Fibroblast of skin of left quadriceps (primary cell): Measurements from ENCODE around the gene RAB44.

Experiments used
- DNase-seq, 2 experiments: peaks; one replicate each; pipeline ENCODE4 v3.0.0-alpha.2; 2013; ENCODE audit warnings: low read depth in 2 of 2

RAB44 gene

DNA sequence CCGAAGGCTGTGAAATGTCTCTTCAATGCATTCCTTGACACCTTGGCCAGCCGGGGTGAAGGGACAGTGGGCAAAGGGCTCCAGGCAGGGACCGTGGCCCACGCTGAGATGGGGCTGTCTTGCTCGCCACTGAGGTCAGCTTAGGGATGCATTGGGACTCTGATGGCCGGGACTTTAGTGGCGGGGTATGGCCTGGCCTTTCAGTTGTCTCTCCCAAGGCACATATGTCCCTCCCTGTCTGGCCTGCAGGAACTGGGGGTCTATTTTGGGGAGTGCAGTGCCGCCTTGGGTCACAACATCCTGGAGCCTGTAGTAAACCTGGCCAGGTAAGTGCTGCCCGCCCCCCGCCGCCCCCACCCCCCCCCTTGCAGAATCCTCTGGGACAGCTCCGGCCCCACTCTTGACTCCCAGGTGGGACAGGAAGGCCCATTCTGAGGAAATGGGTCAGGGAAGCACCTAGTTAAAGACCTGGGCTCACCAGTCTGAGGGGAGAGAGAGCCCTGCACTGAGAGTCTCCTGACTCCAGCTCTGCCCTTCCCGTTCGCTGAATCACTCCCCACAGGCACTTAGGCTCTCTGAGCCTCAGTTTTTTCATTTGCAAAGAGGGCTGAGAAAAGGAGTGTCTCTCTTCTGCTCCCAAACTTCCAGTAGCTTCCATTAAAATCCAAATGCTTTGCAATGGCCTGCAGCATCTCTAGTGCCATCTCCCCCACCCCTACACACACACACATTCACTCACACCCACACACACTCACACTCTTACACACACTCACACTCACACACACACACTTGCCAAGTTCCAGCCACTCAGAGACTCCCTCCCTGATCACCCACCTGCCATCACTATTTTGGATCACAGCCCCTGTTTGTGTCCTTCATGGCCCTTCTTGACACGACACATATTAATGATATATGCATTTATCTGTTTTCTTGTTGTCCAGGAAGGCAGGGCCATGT is 33.1 kb downstream of the RAB44 start:
- DNase-seq = no peak

GRCh38 chr6:36731622-36732310 is 34.1 kb downstream of the RAB44 start:
- no peak for DNase-seq

GRCh38 chr6:36733300-36733699 is 35.7 kb downstream of the RAB44 start:
- DNase-seq = no peak

- DNase-seq = no peak
These were observed 36.9 kb downstream of the RAB44 start for GRCh38 chr6:36734486-36735060.

- DNase-seq = peak; percentile 78 to 79
These were observed 37.8 kb downstream of the RAB44 start for GRCh38 chr6:36735110-36736071.

- no peak for DNase-seq
These were observed 39.6 kb downstream of the RAB44 start for GRCh38 chr6:36737043-36737785.

GRCh38 chr6:36738108-36738507 is 40.5 kb downstream of the RAB44 start:
- DNase-seq = no peak

GRCh38 chr6:36739947-36740817 is 42.6 kb downstream of the RAB44 start:
- no peak for DNase-seq

DNA sequence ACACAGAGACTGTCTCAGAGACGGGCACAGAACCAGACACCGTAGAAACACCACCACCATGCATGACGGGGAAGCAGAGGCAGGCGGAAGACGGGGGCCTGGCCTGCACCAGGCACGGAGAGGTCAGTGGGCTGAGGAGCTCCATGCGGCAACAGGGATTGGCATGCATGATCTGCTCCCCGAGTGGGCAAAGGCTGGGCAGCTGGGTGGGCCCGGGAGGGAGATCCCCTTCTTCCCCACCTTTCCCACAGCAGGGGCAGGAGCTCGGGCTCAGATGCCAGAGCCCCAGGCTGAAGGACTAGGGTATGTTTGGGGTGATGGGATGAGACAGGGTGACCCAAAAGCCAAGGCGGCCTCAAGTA is 43.2 kb downstream of the RAB44 start:
- DNase-seq = no peak

- DNase-seq = no peak
These were observed 44.5 kb downstream of the RAB44 start for GRCh38 chr6:36742146-36742545.

DNA sequence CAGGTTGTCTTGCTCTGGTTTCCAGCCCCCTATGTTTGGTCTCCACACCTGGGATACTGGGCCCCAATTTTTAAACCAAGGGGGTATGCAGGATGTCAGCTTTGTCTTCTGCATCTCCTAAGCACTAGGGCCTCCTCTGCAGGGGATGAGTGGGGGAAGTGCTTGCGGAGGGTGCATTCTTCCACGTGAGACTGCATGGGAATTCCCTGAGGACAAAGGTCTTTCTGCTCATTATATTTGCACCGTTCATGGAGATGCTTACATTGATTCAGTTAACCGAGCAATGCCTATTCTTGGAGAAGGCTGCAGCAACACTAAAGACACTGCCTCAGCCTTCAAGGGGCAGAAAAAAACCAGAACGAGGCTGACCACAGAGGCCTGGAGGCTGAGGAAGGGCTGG is 45.4 kb downstream of the RAB44 start:
- DNase-seq = no peak

DNA sequence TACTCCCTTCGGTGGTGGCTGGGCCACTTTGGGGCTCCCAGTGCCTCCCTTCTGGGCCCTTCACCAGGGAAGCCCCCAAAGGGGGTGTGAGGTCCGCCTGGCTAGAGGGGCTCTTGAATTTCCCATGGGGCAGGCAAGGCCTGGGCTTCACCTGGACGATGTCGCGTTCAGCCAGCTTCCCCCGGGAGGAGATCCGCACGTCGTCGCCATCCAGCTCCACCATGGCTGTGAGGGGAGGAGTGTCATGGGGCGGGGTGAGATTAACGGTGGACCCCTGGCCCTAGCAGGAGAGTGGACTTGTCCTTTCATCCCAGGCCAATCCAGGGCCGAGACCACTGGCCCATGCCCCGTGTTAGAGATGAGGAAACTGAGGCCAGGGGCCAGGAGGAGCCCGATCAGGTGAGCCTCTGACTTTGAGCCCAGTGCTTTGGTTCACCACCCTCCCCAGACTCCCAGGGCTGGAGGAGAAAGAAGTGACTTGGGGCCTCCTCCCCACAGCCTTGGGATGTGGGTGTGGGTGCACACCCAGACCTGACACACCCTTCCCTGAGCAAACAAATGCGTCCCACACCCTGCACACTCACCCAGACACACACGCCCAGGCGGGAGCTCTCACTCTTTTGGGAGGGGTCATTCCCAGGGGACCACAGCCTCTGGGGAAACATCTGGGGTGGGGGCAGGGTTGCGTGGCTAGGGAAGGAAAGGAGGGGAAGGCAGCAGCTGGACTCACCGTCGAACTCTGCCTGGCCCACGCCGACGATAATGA is 46.1 kb downstream of the RAB44 start:
- no peak for DNase-seq

DNA sequence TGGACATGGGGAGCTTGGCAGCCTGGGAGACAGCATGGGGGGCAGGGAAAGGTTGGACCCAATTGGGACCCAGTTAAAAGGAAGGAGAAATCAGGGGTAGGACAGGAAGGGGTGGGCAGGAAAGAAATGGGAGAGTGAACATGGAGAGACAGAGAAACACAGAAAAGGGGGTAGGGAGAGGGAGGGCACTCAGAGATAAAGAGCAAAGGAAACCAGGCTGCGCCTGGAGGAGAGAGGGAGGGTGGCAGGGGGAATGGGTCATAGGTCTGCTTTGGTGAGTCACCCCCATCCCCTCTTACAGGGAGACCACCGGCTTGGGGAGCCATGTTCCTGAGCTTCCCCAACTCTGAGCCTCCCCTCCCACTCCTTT is 46.7 kb downstream of the RAB44 start:
- no peak for DNase-seq

DNA sequence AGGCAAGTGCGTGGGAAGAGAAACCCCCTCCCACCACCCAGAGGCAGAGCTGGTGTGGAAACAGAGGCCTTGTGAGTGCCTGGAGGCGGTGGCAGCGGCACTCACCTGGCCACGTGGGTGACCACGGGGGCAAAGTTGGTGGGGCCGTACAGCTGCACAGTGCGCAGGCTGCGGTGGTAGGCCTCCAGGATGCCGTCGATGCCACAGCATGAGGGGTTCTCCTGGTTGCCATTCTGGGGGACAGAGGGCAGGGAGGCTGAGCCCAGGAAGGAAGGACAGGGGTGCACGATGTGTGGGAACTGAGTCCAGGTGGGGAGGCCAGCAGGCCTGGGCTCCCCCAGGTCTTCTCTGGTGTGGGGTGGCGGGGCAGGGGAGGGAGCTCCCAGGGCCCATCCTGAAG is 47.7 kb downstream of the RAB44 start:
- DNase-seq = no peak

GRCh38 chr6:36745836-36746235 is 48.2 kb downstream of the RAB44 start:
- no peak for DNase-seq

GRCh38 chr6:36746251-36746650 is 48.6 kb downstream of the RAB44 start:
- no peak for DNase-seq

- DNase-seq = no peak
These were observed 52.3 kb downstream of the RAB44 start for GRCh38 chr6:36749829-36750489.

- no peak for DNase-seq
These were observed 53.5 kb downstream of the RAB44 start for GRCh38 chr6:36751091-36751490.

GRCh38 chr6:36751833-36752186 is 54.2 kb downstream of the RAB44 start:
- no peak for DNase-seq
